ENCODE results near the gene KAZN. TPM values are rescaled to one million over a fixed set of nuclear protein-coding genes. Genes with fewer than 3 reads are reported as not detected.

The KAZN gene
- total and polyA plus RNA-seq, 2 of the 8 experiments (the other 6 are each of a cell fraction or from before 2014, with no cell fraction given), result 3.7 to 11.8 TPM

DNA sequence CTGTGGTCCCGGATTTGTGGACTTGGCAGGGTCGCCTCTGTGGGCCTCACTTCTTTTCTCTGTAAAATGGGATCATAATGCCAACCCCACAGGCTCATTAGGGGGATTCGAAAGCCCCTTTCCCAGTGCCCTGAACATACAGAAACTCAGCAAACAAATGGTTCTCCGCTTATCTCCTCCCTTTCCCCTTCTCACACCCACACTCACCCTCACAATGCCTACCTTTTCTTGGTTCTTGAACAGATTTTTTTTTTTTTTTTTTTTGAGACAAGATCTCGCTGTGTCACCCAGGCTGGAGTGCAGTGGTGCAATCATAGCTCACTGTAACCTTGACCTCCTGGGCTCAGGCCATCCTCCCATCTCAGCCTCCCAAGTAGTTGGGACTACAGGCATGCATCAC lies 175.7 kb downstream of the KAZN start:
- Histone ChIP-seq H2BK12ac (ENCODE audit: low read depth, low read length) (no peak overlapping the region), H3K4ac (replicated peaks; ENCODE audit: insufficient read length, low read depth, low read length) (no peak overlapping the region), H2BK120ac (replicated peaks; ENCODE audit: low read depth, low read length) (no peak overlapping the region), H3K9ac (replicated peaks in 1 of 4; ENCODE audit: extremely low read depth in 1 of 4, low read depth in 3 of 4, low read length in 3 of 4) (no peak overlapping the region), H3K23me2 (ENCODE audit: low read depth, low read length) (no peaks in the 10 kb centered on the region), H2BK20ac (ENCODE audit: low read length) (no peak overlapping the region), H3K23ac (ENCODE audit: insufficient read length) (no peak overlapping the region), H3K4me2 (ENCODE audit: insufficient read depth in 1 of 2, low read depth in 2 of 2, low read length in 2 of 2) (no peak overlapping the region), H2BK5ac (ENCODE audit: low read depth, low read length) (no peak overlapping the region), H3K9me3 (ENCODE audit: insufficient read depth in 2 of 2, low read depth in 1 of 2, low read length in 1 of 2) (no peaks in the 10 kb centered on the region), H2AFZ (ENCODE audit: low read length) (no peak overlapping the region), H2BK15ac (ENCODE audit: low read length) (no peak overlapping the region), H4K91ac (replicated peaks; ENCODE audit: insufficient read length, low read length) (no peak overlapping the region), H3K79me1 (ENCODE audit: low read depth, low read length) (no peaks in the 10 kb centered on the region), H3K36me3 (ENCODE audit: control insufficient read depth in 2 of 4, insufficient read depth in 4 of 4, low read length in 3 of 4) (no peaks in the 10 kb centered on the region; a peak in 2 of 8 replicates), H3K14ac (ENCODE audit: insufficient read length) (no peak overlapping the region), H3K18ac (ENCODE audit: extremely low read depth, low read length) (no peak overlapping the region), H4K8ac (ENCODE audit: extremely low read depth, insufficient read depth, low read length) (no peak overlapping the region), H3K56ac (replicated peaks; ENCODE audit: insufficient read length, low read depth, low read length) (no peak overlapping the region), H4K5ac (ENCODE audit: insufficient read length, low read depth, low read length) (no peak overlapping the region), H4K20me1 (replicated peaks in 1 of 2; ENCODE audit: control insufficient read depth in 1 of 2, insufficient read depth in 2 of 2, low read length in 2 of 2) (no peaks in the 10 kb centered on the region), H2AK5ac (ENCODE audit: low read depth, low read length) (no peak overlapping the region), H3K27me3 (replicated peaks in 1 of 4; ENCODE audit: control insufficient read depth in 3 of 4, extremely low read depth in 1 of 4, insufficient read depth in 3 of 4, low read length in 3 of 4) (no peaks in the 10 kb centered on the region), H3K27ac (ENCODE audit: low read depth, low read length) (no peak overlapping the region), H3K79me2 (ENCODE audit: control insufficient read depth in 1 of 2, insufficient read depth in 2 of 2, low read length in 2 of 2) (no peaks in the 10 kb centered on the region), H3K4me3 (ENCODE audit: extremely low read depth in 1 of 4, insufficient read depth in 2 of 4, low read depth in 3 of 4, low read length in 4 of 4) (no peak overlapping the region), H3K4me1 (replicated peaks in 1 of 4; ENCODE audit: control insufficient read depth in 3 of 4, insufficient read depth in 4 of 4, low read length in 3 of 4) (peaks cover 0 to 6% (median 3%) of the 10 kb centered on the region in 4 experiments; a peak in 4 of 7 replicates)
- DNase-seq (ENCODE audit: low read depth in 1 of 2, low spot score in 2 of 2), result no peak
- no peak for FAIRE-seq
- WGBS, 2 experiments (ENCODE audit: extremely low coverage in 1 of 2, insufficient coverage in 1 of 2, insufficient read length in 1 of 2, insufficient replicate concordance in 2 of 2, low coverage in 1 of 2, low lambda C conversion rate in 2 of 2, missing lambda C conversion rate in 1 of 2), result 91 to 100% methylated on average over 1 to 5 of the region's 5 CpGs
- ChIA-PET CTCF (ENCODE audit: partially characterized antibody) (interaction anchor here (0.8 to 7.6 kb wide), 4 partner anchors 9 to 262 kb away, joined by 3 to 77 read pairs (median 4); no protein-coding TSS in a partner anchor), POLR2A (ENCODE audit: partially characterized antibody) (no interaction called here)
- TF ChIP-seq HDAC6 (IDR thresholded peaks at IDR 0.05; ENCODE audit: low read depth, low read length) (no peak), BACH1 (IDR thresholded peaks at IDR 0.05; ENCODE audit: low read length) (no peak), KDM4A (IDR thresholded peaks at IDR 0.05; ENCODE audit: low read depth, low read length, severe bottlenecking) (no peak), KDM5A (IDR thresholded peaks at IDR 0.05; ENCODE audit: low read length) (no peak), YY1 (IDR thresholded peaks at IDR 0.05; ENCODE audit: low read depth, low read length) (no peak)
